ENCODE results near the gene SLC37A3. TPM values are rescaled to one million over a fixed set of nuclear protein-coding genes. Genes with fewer than 3 reads are reported as not detected.

The SLC37A3 gene
- total RNA-seq (2016; rRNA removed; fragmentation: Illumina TruSeq; extraction: Trizol) (12.9 and 21.3 TPM in 2 replicates), polyA plus RNA-seq (2011; rRNA removed) (27.9 and 32.6 TPM in 2 replicates), polyA minus RNA-seq (2011; rRNA and poly(A)+ RNA removed; ENCODE audit: low replicate concordance) (37.2 and 46.0 TPM in 2 replicates), Bru-seq, nascent RNA (percentile 56 among the genes with signal in this experiment), BruChase-seq, experiment 1, labeled RNA remaining after a 6-hour chase (percentile 64 among the genes with signal in this experiment), BruChase-seq, experiment 2, labeled RNA remaining after a 2-hour chase (percentile 60 among the genes with signal in this experiment)
- total RNA-seq (2016; cell fraction: cytosol; rRNA removed; fragmentation: Illumina TruSeq; extraction: Trizol; ENCODE audit: low read depth): 19.8 and 21.8 TPM in 2 replicates
- 12.2 and 20.5 TPM in 2 replicates for total RNA-seq (2016; cell fraction: insoluble cytoplasmic fraction; rRNA removed; fragmentation: Illumina TruSeq; extraction: Trizol)
- total RNA-seq (2016; cell fraction: membrane; rRNA removed; fragmentation: Illumina TruSeq; extraction: Trizol): 13.9 and 15.8 TPM in 2 replicates
- 31.8 and 37.4 TPM in 2 replicates for total RNA-seq (2016; cell fraction: nucleus; rRNA removed; fragmentation: Illumina TruSeq; extraction: Trizol)
- 16.9 and 20.1 TPM in 2 replicates for polyA plus RNA-seq (2011; cell fraction: cytosol; rRNA removed)
- 82.0 and 99.8 TPM in 2 replicates for polyA plus RNA-seq (2011; cell fraction: nucleus; rRNA removed)
- 14.2 and 17.0 TPM in 2 replicates for polyA plus RNA-seq (2012)
- 1.5 and 1.9 TPM in 2 replicates for polyA plus RNA-seq (2016; cell fraction: cytosol; fragmentation: Illumina TruSeq; extraction: Trizol; ENCODE audit: low read depth)
- polyA plus RNA-seq (2016; cell fraction: insoluble cytoplasmic fraction; fragmentation: Illumina TruSeq; extraction: Trizol; ENCODE audit: low read depth): 8.7 and 11.0 TPM in 2 replicates
- polyA plus RNA-seq (2016; cell fraction: membrane; fragmentation: Illumina TruSeq; extraction: Trizol; ENCODE audit: low read depth): 4.4 and 5.6 TPM in 2 replicates
- polyA plus RNA-seq (2016; cell fraction: nucleus; fragmentation: Illumina TruSeq; extraction: Trizol; ENCODE audit: insufficient read depth, low read depth): 43.1 and 47.8 TPM in 2 replicates
- 14.3 and 15.8 TPM in 2 replicates for polyA minus RNA-seq (2011; cell fraction: cytosol; rRNA and poly(A)+ RNA removed)
- polyA minus RNA-seq (2011; cell fraction: nucleus; rRNA and poly(A)+ RNA removed): 61.8 and 62.4 TPM in 2 replicates
- long read RNA-seq, experiment 1, transcript SLC37A3-201 (15 exons, 3,349 nt): major isoform, 9 of 17 reads
- long read RNA-seq, experiment 1, partial matches to known transcripts: 0 of 17 reads
- long read RNA-seq, experiment 1, other reads (novel, unspliced or antisense): 7 of 17 reads
- long read RNA-seq, experiment 2, transcript SLC37A3-201 (15 exons, 3,349 nt): major isoform, 5 of 25 reads
- long read RNA-seq, experiment 2, partial matches to known transcripts: 1 of 25 reads
- long read RNA-seq, experiment 2, other reads (novel, unspliced or antisense): 19 of 25 reads

GRCh38 chr7:140397784-140398750 is at the start of gene SLC37A3:
SLC37A3 (minus strand) TSS chr7:140398530; CDS start chr7:140382526, 16,004 bp downstream.
- H2AFZ ChIP-seq (ENCODE audit: low read length): no peak within 1 kb of the TSS
- peak within 1 kb of the TSS; percentile 86 for H3K9ac ChIP-seq (ENCODE audit: insufficient read depth, low read depth, low read length)
- peak within 1 kb of the TSS; percentile 84 to 98 (median 95) for H3K4me3 ChIP-seq (replicated peaks in 1 of 3; ENCODE audit: insufficient read depth in 1 of 3, low read depth in 2 of 3, low read length in 3 of 3)
- H3K4me1 ChIP-seq (ENCODE audit: insufficient read depth, low read length): peaks cover 17% of the 10 kb centered on the region
- WGBS (ENCODE audit: low lambda C conversion rate): under 1% methylated on average over 32 of the region's 66 CpGs
- FAIRE-seq (no peak), ATAC-seq (peak; percentile 99), DNase-seq (ENCODE audit: low spot score) (peak; percentile 67)
- H3K27me3 ChIP-seq (ENCODE audit: control insufficient read depth in 1 of 2, insufficient read depth in 2 of 2, low read length in 2 of 2): no peaks in the 10 kb centered on the region; a peak in 1 of 5 replicates
- TSS peak; percentile 87 for BruUV-seq (replicated peaks)
- ChIA-PET POLR2A (interaction anchor here (0.7 to 1.0 kb wide), 2 partner anchors 10 to 168 kb away, joined by 3 read pairs; no protein-coding TSS in a partner anchor), CTCF (ENCODE audit: low intra/inter-chr PET ratio, low total read pairs) (no interaction called here)
- H3K9me3 ChIP-seq (ENCODE audit: low read length): no peaks in the 10 kb centered on the region
- no peaks in the 10 kb centered on the region for H3K36me3 ChIP-seq (replicated peaks in 1 of 2; ENCODE audit: control insufficient read depth in 1 of 2, insufficient read depth in 2 of 2, low read length in 2 of 2)
- H4K20me1 ChIP-seq (ENCODE audit: insufficient read depth, low read length): no peaks in the 10 kb centered on the region
- intact Hi-C loops (cut with micrococcal nuclease; ENCODE audit: unreplicated experiment): no loop called here
- in situ Hi-C loops (cut with HindIII; ENCODE audit: extremely low pct_ligation_motif_present, low pct_unique_long_range_greater_than_20kb): no loop called here
- H3K27ac ChIP-seq (ENCODE audit: extremely low read length, insufficient read depth, low read length): peak within 1 kb of the TSS; percentile 57
- H3K79me2 ChIP-seq (ENCODE audit: insufficient read depth, low read length): peaks cover 23% of the 10 kb centered on the region
- H3K4me2 ChIP-seq (ENCODE audit: low read depth, low read length): peak within 1 kb of the TSS; percentile 89
- TF ChIP-seq ZNF276 (CRISPR knock-in tag; IDR thresholded peaks at IDR 0.05; ENCODE audit: low read depth) (no peak), ZNF326 (CRISPR knock-in tag; IDR thresholded peaks at IDR 0.05; ENCODE audit: borderline replicate concordance) (no peak), MBNL3 (CRISPR knock-in tag; conservative IDR thresholded peaks at IDR 0.05) (no peak)
- TF ChIP-seq, protein P1, sequence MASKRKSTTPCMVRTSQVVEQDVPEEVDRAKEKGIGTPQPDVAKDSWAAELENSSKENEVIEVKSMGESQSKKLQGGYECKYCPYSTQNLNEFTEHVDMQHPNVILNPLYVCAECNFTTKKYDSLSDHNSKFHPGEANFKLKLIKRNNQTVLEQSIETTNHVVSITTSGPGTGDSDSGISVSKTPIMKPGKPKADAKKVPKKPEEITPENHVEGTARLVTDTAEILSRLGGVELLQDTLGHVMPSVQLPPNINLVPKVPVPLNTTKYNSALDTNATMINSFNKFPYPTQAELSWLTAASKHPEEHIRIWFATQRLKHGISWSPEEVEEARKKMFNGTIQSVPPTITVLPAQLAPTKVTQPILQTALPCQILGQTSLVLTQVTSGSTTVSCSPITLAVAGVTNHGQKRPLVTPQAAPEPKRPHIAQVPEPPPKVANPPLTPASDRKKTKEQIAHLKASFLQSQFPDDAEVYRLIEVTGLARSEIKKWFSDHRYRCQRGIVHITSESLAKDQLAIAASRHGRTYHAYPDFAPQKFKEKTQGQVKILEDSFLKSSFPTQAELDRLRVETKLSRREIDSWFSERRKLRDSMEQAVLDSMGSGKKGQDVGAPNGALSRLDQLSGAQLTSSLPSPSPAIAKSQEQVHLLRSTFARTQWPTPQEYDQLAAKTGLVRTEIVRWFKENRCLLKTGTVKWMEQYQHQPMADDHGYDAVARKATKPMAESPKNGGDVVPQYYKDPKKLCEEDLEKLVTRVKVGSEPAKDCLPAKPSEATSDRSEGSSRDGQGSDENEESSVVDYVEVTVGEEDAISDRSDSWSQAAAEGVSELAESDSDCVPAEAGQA (IDR thresholded peaks at IDR 0.05; ENCODE audit: low read depth): 0 out of 2 replicates have a peak, but pooled peaks have one; percentile 29
- TF ChIP-seq, protein P1 (CRISPR knock-in tag; IDR thresholded peaks at IDR 0.05; ENCODE audit: borderline replicate concordance): no peak

Data from HepG2 (cell line).